Osteocyte (in vitro differentiated cells): ENCODE data around the gene TCEANC2. TPM values are rescaled to one million over a fixed set of nuclear protein-coding genes. Genes with fewer than 3 reads are reported as not detected.

ENCODE experiments used
- DNase-seq: peaks from one replicate; pipeline ENCODE4 v3.0.0; 2021; ENCODE audit warnings: mixed read lengths; ENCODE audit not compliant: unreplicated experiment; ENCODE audit errors: extremely low spot score
- H3K27ac Mint-ChIP-seq: one replicate; pipeline ENCODE4 v1.8.0; 2021; ENCODE audit warnings: mild to moderate bottlenecking, mixed read lengths; ENCODE audit not compliant: unreplicated experiment
- H3K27me3 Mint-ChIP-seq: one replicate; pipeline ENCODE4 v1.8.0; 2021; ENCODE audit warnings: mixed read lengths; ENCODE audit not compliant: unreplicated experiment
- H3K36me3 Mint-ChIP-seq: one replicate; pipeline ENCODE4 v1.8.0; 2021; ENCODE audit warnings: mixed read lengths; ENCODE audit not compliant: unreplicated experiment
- H3K4me1 Mint-ChIP-seq: one replicate; pipeline ENCODE4 v1.8.0; 2021; ENCODE audit warnings: mixed read lengths; ENCODE audit not compliant: unreplicated experiment
- H3K4me3 Mint-ChIP-seq: one replicate; pipeline ENCODE4 v1.8.0; 2021; ENCODE audit warnings: mild to moderate bottlenecking, moderate library complexity, mixed read lengths; ENCODE audit not compliant: unreplicated experiment
- H3K9me3 Mint-ChIP-seq: one replicate; pipeline ENCODE4 v1.8.0; 2021; ENCODE audit warnings: mixed read lengths; ENCODE audit not compliant: unreplicated experiment
- CTCF ChIP-seq: fragments of 200-600 bp; sonication (generic); IDR thresholded peaks from 2 replicates; pipeline ENCODE4 v1.5.0; 2021; ENCODE audit warnings: antibody characterized with exemption, mild to moderate bottlenecking, moderate library complexity
- total RNA-seq: library from RNA; stranded (reverse); gene quantifications from 2 replicates; pipeline ENCODE4 v1.2.1, GENCODE V29; 2021

The TCEANC2 gene
- total RNA-seq, 1 donor from 2014 or later, result 3.9 TPM

DNA sequence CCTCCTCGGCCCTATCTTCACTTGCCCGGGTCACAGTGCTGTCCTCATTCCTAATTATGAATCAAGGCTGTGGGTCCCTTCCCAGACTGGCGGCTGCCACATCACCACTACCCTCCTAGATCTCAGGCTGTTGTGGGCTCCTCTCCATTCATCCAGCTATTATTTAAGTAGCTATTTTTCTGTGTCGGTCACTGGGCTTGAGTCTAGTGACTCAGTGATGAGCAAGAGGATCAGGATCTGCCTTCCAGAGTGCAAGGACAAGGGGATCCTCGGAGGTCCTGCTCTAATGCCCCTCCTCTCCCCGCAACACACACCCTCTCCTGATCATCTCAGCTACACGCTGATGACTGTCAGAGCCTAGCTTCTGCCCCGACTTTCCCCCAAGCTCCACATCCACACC, 65.3 kb downstream of the TCEANC2 start:
- H3K9me3 Mint-ChIP-seq, result no peaks in the 10 kb centered on the region
- no peak for DNase-seq

DNA sequence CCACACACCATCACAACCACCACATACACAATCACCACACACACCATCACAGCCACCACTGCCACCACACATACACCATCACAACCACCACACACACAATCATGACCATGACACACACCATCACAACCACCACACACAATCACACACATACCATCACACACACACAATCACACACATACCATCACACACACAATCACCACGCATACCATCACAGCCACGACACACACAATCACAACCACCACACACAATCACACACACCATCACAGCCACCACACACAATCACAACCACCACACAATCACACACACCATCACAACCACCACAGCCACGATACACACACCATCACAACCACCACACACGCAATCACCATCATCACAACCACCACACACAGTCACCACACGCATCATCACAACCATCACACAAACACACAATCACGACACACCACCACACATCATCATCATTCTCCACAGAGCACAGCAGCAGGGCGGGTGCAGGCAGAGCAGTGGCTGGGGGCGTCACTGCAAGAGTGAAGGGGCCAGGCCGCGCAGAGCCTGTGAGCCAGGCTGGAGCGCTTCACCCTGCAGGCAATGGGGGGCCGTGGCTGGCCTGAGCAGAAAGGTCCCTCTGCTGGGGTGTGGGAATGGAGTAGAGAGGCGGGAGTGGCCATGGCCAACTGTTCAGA, 66.8 kb downstream of the TCEANC2 start:
- no peak overlapping the region for H3K27ac Mint-ChIP-seq
- no peaks in the 10 kb centered on the region for H3K36me3 Mint-ChIP-seq
- no peak overlapping the region for H3K4me3 Mint-ChIP-seq
- DNase-seq, result no peak
- peaks cover 10% of the 10 kb centered on the region for H3K4me1 Mint-ChIP-seq
- no peaks in the 10 kb centered on the region for H3K27me3 Mint-ChIP-seq
- no peak for TF ChIP-seq CTCF
- no peaks in the 10 kb centered on the region for H3K9me3 Mint-ChIP-seq

More for the DNA sequence above, 65.3 kb downstream of the TCEANC2 start:
- no peak for TF ChIP-seq CTCF
- no peak overlapping the region for H3K27ac Mint-ChIP-seq
- peaks cover 10% of the 10 kb centered on the region for H3K4me1 Mint-ChIP-seq
- H3K27me3 Mint-ChIP-seq, result no peaks in the 10 kb centered on the region
- H3K36me3 Mint-ChIP-seq, result no peaks in the 10 kb centered on the region
- H3K4me3 Mint-ChIP-seq, result no peak overlapping the region

DNA sequence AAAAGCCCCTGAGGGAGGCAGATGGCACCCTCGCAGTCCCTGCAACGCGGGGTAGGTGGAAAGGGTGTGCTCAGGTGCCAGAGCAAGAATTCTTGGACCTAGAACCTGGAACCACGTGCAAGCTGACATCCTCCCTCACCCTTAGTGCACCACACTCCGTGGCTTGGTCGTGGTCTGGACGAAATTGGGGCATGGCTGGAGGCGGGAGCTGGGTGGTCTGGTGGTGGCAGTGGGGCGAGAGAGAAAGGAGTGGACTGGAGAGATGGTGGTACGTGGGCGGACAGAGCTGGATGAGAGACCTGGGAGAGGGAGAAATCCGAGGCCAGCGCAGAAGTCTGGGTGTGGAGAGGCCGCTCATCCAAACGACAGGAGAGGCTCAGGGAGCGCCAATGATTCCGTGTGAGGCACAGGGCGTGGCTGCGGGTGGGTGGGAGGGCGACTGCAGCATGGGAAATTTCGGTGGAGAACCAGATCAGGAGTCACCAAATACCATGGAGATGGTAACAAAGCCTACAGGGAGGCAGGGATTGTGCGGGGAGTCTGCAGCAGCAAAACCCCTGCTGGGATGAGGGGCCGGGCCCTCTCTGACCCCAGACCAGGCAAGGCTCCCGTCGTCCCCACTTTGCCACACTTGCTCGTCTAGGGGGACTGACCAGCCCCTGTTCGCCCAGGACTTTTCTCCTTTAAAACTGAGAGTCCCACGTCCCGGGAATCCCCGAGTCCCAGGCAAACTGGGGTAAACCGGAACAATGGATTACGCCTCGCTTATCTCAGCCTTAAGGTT, 67.5 kb downstream of the TCEANC2 start:
- no peaks in the 10 kb centered on the region for H3K9me3 Mint-ChIP-seq
- peaks cover 10% of the 10 kb centered on the region for H3K4me1 Mint-ChIP-seq
- H3K4me3 Mint-ChIP-seq, result no peak overlapping the region
- TF ChIP-seq CTCF, result no peak
- H3K27ac Mint-ChIP-seq, result no peak overlapping the region
- H3K27me3 Mint-ChIP-seq, result no peaks in the 10 kb centered on the region
- no peak for DNase-seq
- no peaks in the 10 kb centered on the region for H3K36me3 Mint-ChIP-seq

DNA sequence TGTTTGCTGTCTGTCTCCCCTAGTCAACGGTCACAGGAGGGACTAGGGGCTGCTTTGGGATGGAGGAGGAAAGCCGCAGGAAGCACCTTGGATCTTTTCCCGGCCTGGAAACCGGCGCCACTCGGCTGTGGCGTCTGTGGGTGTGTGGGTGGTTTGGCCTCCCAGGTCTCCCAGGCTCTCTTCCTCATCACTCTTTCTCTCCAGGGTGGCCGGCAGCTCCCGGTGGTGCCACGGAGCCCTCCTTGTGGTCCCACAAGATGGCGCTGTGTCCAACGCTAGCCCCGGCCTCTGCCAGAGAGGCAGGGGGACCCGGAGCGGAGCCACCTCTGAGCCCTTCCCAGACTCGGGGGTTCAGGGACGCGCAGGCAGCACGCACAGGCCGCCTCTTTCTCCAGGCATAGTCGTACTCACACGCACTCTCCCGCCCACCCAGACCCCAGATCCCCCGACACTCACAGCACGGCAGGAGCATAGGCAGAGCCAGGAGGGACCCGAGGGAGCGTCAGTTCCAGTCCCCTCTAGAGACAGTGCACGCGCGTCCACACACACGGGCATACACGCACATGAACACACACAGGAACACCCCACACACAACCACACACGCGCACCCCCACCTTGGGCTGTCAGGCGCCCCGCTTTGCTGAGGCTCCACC, 68.2 kb downstream of the TCEANC2 start:
- TF ChIP-seq CTCF, result peak; percentile 91
- Mint-ChIP-seq H3K27me3 (no peaks in the 10 kb centered on the region), H3K4me1 (peaks cover 10% of the 10 kb centered on the region), H3K9me3 (no peaks in the 10 kb centered on the region), H3K4me3 (peak overlapping the region; percentile 50), H3K27ac (no peak overlapping the region), H3K36me3 (no peaks in the 10 kb centered on the region)
- peak; percentile 93 for DNase-seq
